IMR-90 (cell line): ENCODE measurements around the gene SET. TPM values are rescaled to one million over a fixed set of nuclear protein-coding genes. Genes with fewer than 3 reads are reported as not detected.
"Not testable (repeated sequence)": the region's sequence is repeated elsewhere in the genome, so short reads cannot be mapped to it uniquely, and the experiment has no call there.

Experiments used
- ATAC-seq: fragments of 200-7000 bp; cut with Tn5 transposase; 2 replicates; pipeline ENCODE4 v1.9.1; 2020; ENCODE audit warnings: low read depth, mild to moderate bottlenecking, moderate library complexity
- BruUV-seq: library from RNA; stranded (reverse); fragments of 400-500 nt; replicated peaks from 2 replicates; lab custom pipeline; 2021; lab: Mats Ljungman, UMichigan
- CTCF ChIA-PET: fragments of 300-600 bp; formaldehyde crosslinking; extraction: SDS; loops from one replicate; lab custom pipeline; 2021; ENCODE audit warnings: antibody characterized with exemption; lab: Yijun Ruan, JAX
- POLR2A ChIA-PET: fragments of 300-600 bp; sonication (Branson Sonifier 250); formaldehyde crosslinking; loops from one replicate; lab custom pipeline; 2022; ENCODE audit warnings: antibody characterized with exemption; ENCODE audit not compliant: unreplicated experiment; lab: Charles Lee
- DNase-seq: peaks from one replicate; pipeline ENCODE4 v3.0.0; 2013
- H2AFZ ChIP-seq: replicated peaks from 2 replicates; pipeline ENCODE3; 2013; ENCODE audit warnings: low read length, mild to moderate bottlenecking; ENCODE audit not compliant: poor library complexity
- H2AK5ac ChIP-seq: 2 replicates; pipeline ENCODE4 v1.6.1; 2013; ENCODE audit warnings: low read depth, low read length, inconsistent platforms
- H2AK9ac ChIP-seq: replicated peaks from 2 replicates; pipeline ENCODE3; 2013; ENCODE audit warnings: mild to moderate bottlenecking, low read depth, low read length, moderate library complexity; ENCODE audit not compliant: poor library complexity
- H2BK120ac ChIP-seq: 2 replicates; pipeline ENCODE4 v1.6.1; 2013; ENCODE audit warnings: low read depth, low read length, inconsistent platforms
- H2BK15ac ChIP-seq: 3 replicates; pipeline ENCODE4 v1.6.1; 2013; ENCODE audit warnings: low read depth, low read length, inconsistent platforms
- H2BK20ac ChIP-seq: 2 replicates; pipeline ENCODE4 v1.6.1; 2013; ENCODE audit warnings: low read depth, mild to moderate bottlenecking, inconsistent platforms, low read length, moderate library complexity
- H2BK5ac ChIP-seq: 2 replicates; pipeline ENCODE4 v1.6.1; 2013; ENCODE audit warnings: mild to moderate bottlenecking, low read depth, low read length, inconsistent platforms; ENCODE audit not compliant: poor library complexity, severe bottlenecking
- H3K14ac ChIP-seq: replicated peaks from 2 replicates; pipeline ENCODE4 v1.6.1; 2013; ENCODE audit warnings: low read depth, low read length, inconsistent platforms
- H3K18ac ChIP-seq: 2 replicates; pipeline ENCODE4 v1.6.1; 2013; ENCODE audit warnings: low read depth, low read length, control low read depth
- H3K23ac ChIP-seq: 2 replicates; pipeline ENCODE4 v1.6.1; 2013; ENCODE audit warnings: low read depth, low read length, inconsistent platforms
- H3K27ac ChIP-seq: 2 replicates; pipeline ENCODE4 v1.5.1; 2013; ENCODE audit warnings: mild to moderate bottlenecking, control low read depth, low read length; ENCODE audit not compliant: insufficient read depth
- H3K27me3 ChIP-seq: 2 replicates; pipeline ENCODE4 v1.6.1; 2013; ENCODE audit warnings: low read length; ENCODE audit not compliant: control insufficient read depth, insufficient read depth
- H3K36me3 ChIP-seq: 2 replicates; pipeline ENCODE4 v1.6.1; 2013; ENCODE audit warnings: low read length, mixed read lengths; ENCODE audit not compliant: control insufficient read depth, insufficient read depth
- H3K4ac ChIP-seq: 2 replicates; pipeline ENCODE4 v1.6.1; 2013; ENCODE audit warnings: low read depth, low read length, inconsistent platforms
- H3K4me1 ChIP-seq: 2 replicates; pipeline ENCODE4 v1.6.1; 2013; ENCODE audit warnings: low read length, mixed read lengths; ENCODE audit not compliant: control insufficient read depth, insufficient read depth
- H3K4me2 ChIP-seq: 2 replicates; pipeline ENCODE4 v1.6.1; 2013; ENCODE audit warnings: low read depth, mild to moderate bottlenecking, control low read depth, low read length, moderate library complexity
- H3K4me3 ChIP-seq: 2 replicates; pipeline ENCODE4 v1.5.1; 2013; ENCODE audit warnings: low read depth, mild to moderate bottlenecking, control low read depth, low read length, moderate library complexity; ENCODE audit not compliant: insufficient read depth
- H3K56ac ChIP-seq: 2 replicates; pipeline ENCODE4 v1.6.1; 2013; ENCODE audit warnings: low read length, inconsistent platforms; ENCODE audit not compliant: insufficient read depth; ENCODE audit errors: extremely low read depth
- H3K79me1 ChIP-seq, 2 experiments: 2 replicates each; pipeline ENCODE4 v1.6.1; 2013; ENCODE audit warnings: low read length in 2 of 2, inconsistent platforms in 1 of 2, low read depth in 1 of 2
- H3K9ac ChIP-seq: 2 replicates; pipeline ENCODE4 v1.6.1; 2013; ENCODE audit warnings: low read depth, low read length, control low read depth
- H3K9me1 ChIP-seq: 2 replicates; pipeline ENCODE4 v1.6.1; 2013; ENCODE audit warnings: low read length, inconsistent platforms; ENCODE audit not compliant: insufficient read depth
- H3K9me3 ChIP-seq: 2 replicates; pipeline ENCODE4 v1.6.1; 2013; ENCODE audit warnings: low read length; ENCODE audit not compliant: control insufficient read depth, insufficient read depth
- H4K20me1 ChIP-seq: 2 replicates; pipeline ENCODE4 v1.6.1; 2013; ENCODE audit warnings: low read length, inconsistent platforms; ENCODE audit not compliant: insufficient read depth
- H4K5ac ChIP-seq: 2 replicates; pipeline ENCODE4 v1.6.1; 2013; ENCODE audit warnings: mild to moderate bottlenecking, low read depth, low read length, control low read depth
- H4K8ac ChIP-seq, 2 experiments: 2 replicates each; pipeline ENCODE4 v1.6.1; 2013; ENCODE audit warnings: low read depth in 2 of 2, low read length in 2 of 2, control low read depth in 1 of 2, inconsistent platforms in 1 of 2
- H4K91ac ChIP-seq: 2 replicates; pipeline ENCODE4 v1.6.1; 2013; ENCODE audit warnings: low read depth, low read length, inconsistent platforms; ENCODE audit not compliant: insufficient read depth
- WGBS, 2 experiments: methylation state at CpG; one replicate each; pipeline versions ENCODE4 v1.1.5 to v1.1.7; 2013; ENCODE audit warnings: missing lambda C conversion rate in 2 of 2; ENCODE audit not compliant: insufficient read length in 1 of 2; ENCODE audit errors: extremely low coverage in 2 of 2; 5-methylcytosine and 5-hydroxymethylcytosine counted together
- dilution Hi-C: fragments of 300-500 bp; cut with HindIII; formaldehyde crosslinking; loops from one replicate; pipeline ENCODE4 v1.14.3; 2018; ENCODE audit warnings: low sequenced_read_pairs; ENCODE audit not compliant: unreplicated experiment
- in situ Hi-C: fragments of 300-500 bp; cut with MboI; formaldehyde crosslinking; loops from 3 replicates; pipeline ENCODE4 v1.14.3; 2019; ENCODE audit warnings: low sequenced_read_pairs, inconsistent platforms, mixed read lengths
- intact Hi-C: fragments of 100-400 bp; cut with micrococcal nuclease; formaldehyde crosslinking; loops from 2 replicates; pipeline ENCODE4 v1.10.0; 2022
- polyA plus RNA-seq, 3 experiments: library from polyadenylated mRNA; depleted of rRNA; stranded (reverse); fragments of >200 nt; gene quantifications; 2 replicates each; pipeline ENCODE4 v1.2.3, GENCODE V29; 2012; ENCODE audit warnings: low replicate concordance in 1 of 3
- total RNA-seq: library from RNA; depleted of rRNA; stranded (reverse); fragments of >200 nt; gene quantifications from 2 replicates; pipeline ENCODE4 v1.2.3, GENCODE V29; 2012

The SET gene
- total and polyA plus RNA-seq, 2 of the 4 experiments (the other 2 are of a cell fraction) = 104 to 182 TPM

DNA sequence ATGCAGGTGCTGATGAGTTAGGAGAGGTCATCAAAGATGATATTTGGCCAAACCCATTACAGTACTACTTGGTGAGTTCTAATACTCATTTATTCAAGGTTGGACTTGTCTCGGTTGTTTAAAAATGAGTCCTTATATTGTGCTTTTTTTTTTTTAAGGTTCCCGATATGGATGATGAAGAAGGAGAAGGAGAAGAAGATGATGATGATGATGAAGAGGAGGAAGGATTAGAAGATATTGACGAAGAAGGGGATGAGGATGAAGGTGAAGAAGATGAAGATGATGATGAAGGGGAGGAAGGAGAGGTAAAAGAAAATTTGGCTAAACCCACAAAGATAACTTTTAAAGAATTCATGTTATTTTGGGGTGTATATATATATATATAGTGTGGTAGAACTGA lies 4.7 kb downstream of the SET start:
- H3K4me2 ChIP-seq, H4K5ac ChIP-seq, H3K23ac ChIP-seq, dilution Hi-C loops, H4K91ac ChIP-seq, H3K18ac ChIP-seq, H2AFZ ChIP-seq, BruUV-seq, H2BK5ac ChIP-seq, H3K4ac ChIP-seq, H3K56ac ChIP-seq, H3K14ac ChIP-seq, H4K8ac ChIP-seq, H3K9me1 ChIP-seq, H3K4me1 ChIP-seq, H3K27ac ChIP-seq, H3K27me3 ChIP-seq, H2BK20ac ChIP-seq, H2BK15ac ChIP-seq, H3K4me3 ChIP-seq, H3K9ac ChIP-seq, ATAC-seq, H2AK9ac ChIP-seq, H2AK5ac ChIP-seq, H3K9me3 ChIP-seq, in situ Hi-C loops, POLR2A ChIA-PET, DNase-seq, H2BK120ac ChIP-seq: not testable (repeated sequence)
- Histone ChIP-seq H4K20me1 (peaks cover 25% of the 10 kb centered on the region), H3K79me1 (peaks cover 10 to 43% of the 10 kb centered on the region in 2 experiments; a peak in 3 of 4 replicates), H3K36me3 (peaks cover 27% of the 10 kb centered on the region)
- CTCF ChIA-PET = interaction anchor here (0.6 kb wide), 1 partner anchor 502 kb away, joined by 5 read pairs; no protein-coding TSS in a partner anchor
- 71 to 100% methylated on average over 1 to 2 of the region's 3 CpGs for WGBS, 2 experiments
- intact Hi-C loops = loop anchor here (10.0 kb wide), 1 partner anchor 119 kb away; no protein-coding TSS in a partner anchor
